SU-DHL-6 (cell line): Measurements from ENCODE around the gene DEPDC5.

Experiments
- EZH2phosphoT487 ChIP-seq: fragments of 200-600 bp; sonication (generic), shearing (Covaris generic); conservative IDR thresholded peaks from 2 replicates; pipeline ENCODE4 v1.6.1; 2018; ENCODE audit warnings: mild to moderate bottlenecking, antibody characterized with exemption, low read length, moderate library complexity, mixed read lengths
- TF ChIP-seq, protein P1 (sequence below): fragments of 200-600 bp; sonication (generic); IDR thresholded peaks from one replicate; pipeline ENCODE4 v1.5.1; 2017; ENCODE audit warnings: antibody characterized with exemption, mild to moderate bottlenecking, low read length, moderate library complexity; ENCODE audit not compliant: insufficient read depth, poor library complexity, severe bottlenecking

DNA sequence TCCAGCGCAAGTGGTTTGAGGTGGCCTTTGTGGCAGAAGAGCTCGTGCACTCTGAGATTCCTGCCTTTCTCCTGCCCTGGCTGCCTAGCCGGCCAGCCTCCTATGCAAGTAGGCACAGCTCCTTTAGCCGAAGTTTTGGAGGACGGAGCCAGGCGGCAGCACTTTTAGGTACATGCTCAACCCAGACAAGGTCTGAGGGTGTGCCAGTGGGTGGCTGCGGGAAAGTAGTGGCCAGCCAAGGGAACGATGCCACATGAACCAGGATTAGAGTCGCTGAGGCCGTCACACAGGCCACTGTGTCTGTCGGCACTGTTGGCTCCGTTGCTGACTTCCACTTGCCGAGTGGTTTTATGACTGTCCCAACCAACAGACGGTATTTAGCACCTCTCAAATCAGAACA is 125.8 kb downstream of the DEPDC5 start:
- TF ChIP-seq, protein P1, sequence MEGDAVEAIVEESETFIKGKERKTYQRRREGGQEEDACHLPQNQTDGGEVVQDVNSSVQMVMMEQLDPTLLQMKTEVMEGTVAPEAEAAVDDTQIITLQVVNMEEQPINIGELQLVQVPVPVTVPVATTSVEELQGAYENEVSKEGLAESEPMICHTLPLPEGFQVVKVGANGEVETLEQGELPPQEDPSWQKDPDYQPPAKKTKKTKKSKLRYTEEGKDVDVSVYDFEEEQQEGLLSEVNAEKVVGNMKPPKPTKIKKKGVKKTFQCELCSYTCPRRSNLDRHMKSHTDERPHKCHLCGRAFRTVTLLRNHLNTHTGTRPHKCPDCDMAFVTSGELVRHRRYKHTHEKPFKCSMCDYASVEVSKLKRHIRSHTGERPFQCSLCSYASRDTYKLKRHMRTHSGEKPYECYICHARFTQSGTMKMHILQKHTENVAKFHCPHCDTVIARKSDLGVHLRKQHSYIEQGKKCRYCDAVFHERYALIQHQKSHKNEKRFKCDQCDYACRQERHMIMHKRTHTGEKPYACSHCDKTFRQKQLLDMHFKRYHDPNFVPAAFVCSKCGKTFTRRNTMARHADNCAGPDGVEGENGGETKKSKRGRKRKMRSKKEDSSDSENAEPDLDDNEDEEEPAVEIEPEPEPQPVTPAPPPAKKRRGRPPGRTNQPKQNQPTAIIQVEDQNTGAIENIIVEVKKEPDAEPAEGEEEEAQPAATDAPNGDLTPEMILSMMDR: no peak
- no peak for TF ChIP-seq EZH2phosphoT487
